Measurements from ENCODE around the gene RCCD1. TPM values are rescaled to one million over a fixed set of nuclear protein-coding genes. Genes with fewer than 3 reads are reported as not detected.

The RCCD1 gene
- total and polyA plus RNA-seq, 5 donors from 2014 or later, result 2.2 to 6.2 (median 4.0) TPM

GRCh38 chr15:90931828-90932659, 22.6 kb upstream of the RCCD1 start, which contains the start of gene HDDC3:
Gene HDDC3 (minus strand): TSS chr15:90932549. CDS start chr15:90932540, 9 bp downstream.
- Histone ChIP-seq H3K9me3 (ENCODE audit: control insufficient read depth in 2 of 2, low read length in 2 of 2) (no peaks in the 10 kb centered on the region), H3K27ac (ENCODE audit: insufficient read depth, low read length, poor library complexity, severe bottlenecking) (peak within 1 kb of the TSS; percentile 93), H3K27me3 (ENCODE audit: control insufficient read depth, insufficient read depth, low read length) (no peaks in the 10 kb centered on the region), H3K4me3 (ENCODE audit: low read depth, low read length) (peak within 1 kb of the TSS; percentile 89), H3K36me3 (ENCODE audit: control insufficient read depth, insufficient read depth, low read length) (no peaks in the 10 kb centered on the region), H3K4me1 (ENCODE audit: control insufficient read depth, insufficient read depth, low read length, poor library complexity, severe bottlenecking) (peaks cover 58% of the 10 kb centered on the region)
- peak within 1 kb of the TSS; percentile 88 to 99 (median 98) for H3K4me3 Mint-ChIP-seq
- H3K4me1 Mint-ChIP-seq, result peaks cover 11 to 66% (median 38%) of the 10 kb centered on the region in 4 donors
- peak within 1 kb of the TSS; percentile 94 to 99 (median 99) for H3K27ac Mint-ChIP-seq
- H3K9me3 Mint-ChIP-seq, result no peaks in the 10 kb centered on the region
- no peaks in the 10 kb centered on the region for H3K27me3 Mint-ChIP-seq
- H3K36me3 Mint-ChIP-seq, result peaks cover 8% of the 10 kb centered on the region
- DNase-seq (peak; percentile 77 to 95 (median 87)), ATAC-seq (ENCODE audit: low read depth in 2 of 2) (peak; percentile 61 to 67)

- Histone ChIP-seq H3K36me3 (ENCODE audit: control insufficient read depth, insufficient read depth, low read length) (no peaks in the 10 kb centered on the region), H3K9me3 (ENCODE audit: control insufficient read depth in 2 of 2, low read length in 2 of 2) (no peaks in the 10 kb centered on the region), H3K27me3 (ENCODE audit: control insufficient read depth, insufficient read depth, low read length) (no peaks in the 10 kb centered on the region), H3K27ac (ENCODE audit: insufficient read depth, low read length, poor library complexity, severe bottlenecking) (peak overlapping the region; percentile 93), H3K4me1 (ENCODE audit: control insufficient read depth, insufficient read depth, low read length, poor library complexity, severe bottlenecking) (peaks cover 58% of the 10 kb centered on the region), H3K4me3 (ENCODE audit: low read depth, low read length) (no peak overlapping the region)
- peaks cover 11 to 66% (median 38%) of the 10 kb centered on the region in 4 donors for H3K4me1 Mint-ChIP-seq
- peak overlapping the region; percentile 88 to 99 (median 98) for H3K4me3 Mint-ChIP-seq
- peak overlapping the region in 2 of 3 donors; percentile 65 to 99 for H3K27ac Mint-ChIP-seq
- no peaks in the 10 kb centered on the region for H3K9me3 Mint-ChIP-seq
- H3K27me3 Mint-ChIP-seq, result no peaks in the 10 kb centered on the region
- H3K36me3 Mint-ChIP-seq, result peaks cover 8% of the 10 kb centered on the region
- DNase-seq, result no peak
- no peak for ATAC-seq (ENCODE audit: low read depth in 2 of 2)
Observed at GRCh38 chr15:90932660-90932991, 22.1 kb upstream of the RCCD1 start.

DNA sequence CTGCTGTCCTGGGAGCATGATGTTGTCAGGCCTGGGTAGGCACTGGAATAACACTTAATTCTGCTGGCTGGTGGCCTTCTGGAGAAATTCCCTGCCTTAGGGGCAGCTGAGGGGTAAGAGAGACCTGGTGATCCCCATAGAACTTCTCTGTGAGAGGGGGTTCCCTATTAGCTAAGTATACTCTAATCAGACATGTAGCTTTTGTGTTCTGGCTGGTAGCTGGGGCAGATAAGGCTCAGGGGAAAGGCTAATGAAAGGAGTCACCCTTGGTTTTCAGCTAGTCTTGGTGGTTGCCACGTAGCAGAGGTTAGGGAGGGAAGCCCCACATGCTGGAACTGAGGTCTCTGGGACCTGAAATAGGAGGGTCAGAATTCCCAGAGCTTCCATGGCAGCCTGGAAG, 21.4 kb upstream of the RCCD1 start:
- Histone ChIP-seq H3K9me3 (ENCODE audit: control insufficient read depth in 2 of 2, low read length in 2 of 2) (no peaks in the 10 kb centered on the region), H3K4me1 (ENCODE audit: control insufficient read depth, insufficient read depth, low read length, poor library complexity, severe bottlenecking) (peaks cover 58% of the 10 kb centered on the region), H3K27ac (ENCODE audit: insufficient read depth, low read length, poor library complexity, severe bottlenecking) (peak overlapping the region; percentile 18), H3K36me3 (ENCODE audit: control insufficient read depth, insufficient read depth, low read length) (peaks cover 3% of the 10 kb centered on the region), H3K27me3 (ENCODE audit: control insufficient read depth, insufficient read depth, low read length) (no peaks in the 10 kb centered on the region), H3K4me3 (ENCODE audit: low read depth, low read length) (no peak overlapping the region)
- Mint-ChIP-seq H3K4me1 (peaks cover 11 to 66% (median 37%) of the 10 kb centered on the region in 4 donors), H3K36me3 (peaks cover 10% of the 10 kb centered on the region), H3K27ac (peak overlapping the region; percentile 41 to 69 (median 52)), H3K4me3 (peak overlapping the region in 3 of 4 donors; percentile 59 to 88 (median 63)), H3K9me3 (no peaks in the 10 kb centered on the region), H3K27me3 (no peaks in the 10 kb centered on the region)
- no peak for DNase-seq
- no peak for ATAC-seq (ENCODE audit: low read depth in 2 of 2)

DNA sequence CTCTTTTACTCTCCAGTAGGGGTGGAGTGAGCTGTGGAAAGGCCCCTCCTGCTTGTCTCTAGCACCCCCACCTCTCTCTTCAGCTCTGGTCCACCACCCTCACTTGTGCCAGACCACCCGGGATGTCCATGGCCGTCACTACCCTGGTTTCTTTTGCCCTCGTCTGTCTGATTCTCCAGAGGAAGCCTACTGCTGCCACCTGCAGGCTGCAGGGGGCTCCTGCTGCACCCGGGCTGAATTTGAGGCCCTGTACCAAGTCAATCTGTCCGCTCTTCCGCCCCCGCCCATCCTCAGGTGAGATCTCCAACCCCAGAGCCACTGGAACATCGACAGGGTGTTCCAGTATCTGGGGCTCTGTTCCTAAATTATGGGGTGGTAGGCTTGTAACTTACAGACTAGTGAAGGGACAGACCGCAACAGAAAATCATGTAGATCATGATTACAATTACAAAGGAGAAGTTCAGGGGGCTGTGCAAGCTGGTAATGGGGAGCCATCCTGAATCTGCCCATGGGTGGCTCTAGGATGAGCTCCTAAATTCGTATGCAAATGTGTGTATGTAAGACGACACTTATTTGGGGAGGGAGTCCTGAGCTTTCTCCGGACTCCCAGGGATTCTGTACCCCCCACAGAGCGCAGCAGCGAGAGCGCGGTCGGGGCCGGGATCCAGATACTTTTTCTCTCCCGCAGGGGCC, 20.3 kb upstream of the RCCD1 start:
- DNase-seq, result peak; percentile 78 to 94 (median 83)
- Mint-ChIP-seq H3K27ac (peak overlapping the region; percentile 91 to 97 (median 93)), H3K4me1 (peaks cover 10 to 62% (median 33%) of the 10 kb centered on the region in 4 donors)

GRCh38 chr15:90934949-90935751, 19.5 kb upstream of the RCCD1 start, which contains the start of gene UNC45A:
Gene UNC45A (plus strand): TSS chr15:90935285. CDS start chr15:90935325, 40 bp downstream.
- peak; percentile 94 to 97 (median 96) for DNase-seq
- peak; percentile 74 to 80 for ATAC-seq (ENCODE audit: low read depth in 2 of 2)
- H3K36me3 Mint-ChIP-seq, result peaks cover 15% of the 10 kb centered on the region
- Histone ChIP-seq H3K4me3 (ENCODE audit: low read depth, low read length) (peak within 1 kb of the TSS; percentile 84), H3K36me3 (ENCODE audit: control insufficient read depth, insufficient read depth, low read length) (peaks cover 16% of the 10 kb centered on the region), H3K9me3 (ENCODE audit: control insufficient read depth in 2 of 2, low read length in 2 of 2) (no peaks in the 10 kb centered on the region), H3K27ac (ENCODE audit: insufficient read depth, low read length, poor library complexity, severe bottlenecking) (peak within 1 kb of the TSS; percentile 79), H3K27me3 (ENCODE audit: control insufficient read depth, insufficient read depth, low read length) (no peaks in the 10 kb centered on the region), H3K4me1 (ENCODE audit: control insufficient read depth, insufficient read depth, low read length, poor library complexity, severe bottlenecking) (peaks cover 51% of the 10 kb centered on the region)
- H3K4me3 Mint-ChIP-seq, result peak within 1 kb of the TSS; percentile 73 to 94 (median 90)
- H3K4me1 Mint-ChIP-seq, result peaks cover 5 to 54% (median 28%) of the 10 kb centered on the region in 4 donors
- no peaks in the 10 kb centered on the region for H3K9me3 Mint-ChIP-seq
- peak within 1 kb of the TSS; percentile 91 to 97 (median 93) for H3K27ac Mint-ChIP-seq
- H3K27me3 Mint-ChIP-seq, result no peaks in the 10 kb centered on the region

More for the DNA sequence above, 20.3 kb upstream of the RCCD1 start:
- Histone ChIP-seq H3K27me3 (ENCODE audit: control insufficient read depth, insufficient read depth, low read length) (no peaks in the 10 kb centered on the region), H3K36me3 (ENCODE audit: control insufficient read depth, insufficient read depth, low read length) (peaks cover 9% of the 10 kb centered on the region), H3K4me3 (ENCODE audit: low read depth, low read length) (peak overlapping the region; percentile 84), H3K4me1 (ENCODE audit: control insufficient read depth, insufficient read depth, low read length, poor library complexity, severe bottlenecking) (peaks cover 55% of the 10 kb centered on the region), H3K9me3 (ENCODE audit: control insufficient read depth in 2 of 2, low read length in 2 of 2) (no peaks in the 10 kb centered on the region), H3K27ac (ENCODE audit: insufficient read depth, low read length, poor library complexity, severe bottlenecking) (peak overlapping the region; percentile 79)
- H3K4me3 Mint-ChIP-seq, result peak overlapping the region; percentile 73 to 94 (median 90)
- H3K36me3 Mint-ChIP-seq, result peaks cover 11% of the 10 kb centered on the region
- no peaks in the 10 kb centered on the region for H3K27me3 Mint-ChIP-seq
- peak; percentile 41 to 43 for ATAC-seq (ENCODE audit: low read depth in 2 of 2)
- no peaks in the 10 kb centered on the region for H3K9me3 Mint-ChIP-seq

DNA sequence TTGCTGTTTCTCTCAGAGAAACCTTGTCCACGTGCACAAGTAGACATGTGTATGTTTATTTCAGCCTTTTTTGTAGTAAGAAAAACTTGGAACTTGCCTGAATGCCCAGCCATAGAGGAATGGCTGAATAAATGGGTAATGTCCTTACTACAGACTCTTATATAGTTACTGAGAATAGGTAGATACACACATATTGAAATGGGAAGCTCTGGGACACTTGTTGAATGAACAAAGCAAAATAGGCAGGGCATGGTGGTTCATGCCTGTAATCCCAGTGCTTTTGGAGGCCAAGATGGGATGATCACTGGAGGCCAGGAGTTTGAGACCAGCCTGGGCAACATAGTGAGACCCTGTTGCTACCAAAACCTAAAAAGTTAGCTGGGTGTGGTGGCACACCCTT, 17.9 kb upstream of the RCCD1 start:
- peak overlapping the region in 2 of 3 donors; percentile 81 to 83 for H3K27ac Mint-ChIP-seq
- DNase-seq (no peak), ATAC-seq (ENCODE audit: low read depth in 2 of 2) (no peak)
- Histone ChIP-seq H3K27ac (ENCODE audit: insufficient read depth, low read length, poor library complexity, severe bottlenecking) (no peak overlapping the region), H3K27me3 (ENCODE audit: control insufficient read depth, insufficient read depth, low read length) (no peaks in the 10 kb centered on the region), H3K4me1 (ENCODE audit: control insufficient read depth, insufficient read depth, low read length, poor library complexity, severe bottlenecking) (peaks cover 35% of the 10 kb centered on the region), H3K9me3 (ENCODE audit: control insufficient read depth in 2 of 2, low read length in 2 of 2) (no peaks in the 10 kb centered on the region), H3K36me3 (ENCODE audit: control insufficient read depth, insufficient read depth, low read length) (peaks cover 29% of the 10 kb centered on the region), H3K4me3 (ENCODE audit: low read depth, low read length) (no peak overlapping the region)
- H3K27me3 Mint-ChIP-seq, result no peaks in the 10 kb centered on the region
- no peaks in the 10 kb centered on the region for H3K9me3 Mint-ChIP-seq
- peaks cover 25% of the 10 kb centered on the region for H3K36me3 Mint-ChIP-seq
- peaks cover under 1 to 37% (median 20%) of the 10 kb centered on the region in 4 donors for H3K4me1 Mint-ChIP-seq
- H3K4me3 Mint-ChIP-seq, result peak overlapping the region; percentile 73 to 94 (median 90)

- Histone ChIP-seq H3K27me3 (ENCODE audit: control insufficient read depth, insufficient read depth, low read length) (no peaks in the 10 kb centered on the region), H3K27ac (ENCODE audit: insufficient read depth, low read length, poor library complexity, severe bottlenecking) (no peak overlapping the region), H3K9me3 (ENCODE audit: control insufficient read depth in 2 of 2, low read length in 2 of 2) (no peaks in the 10 kb centered on the region), H3K36me3 (ENCODE audit: control insufficient read depth, insufficient read depth, low read length) (peaks cover 43% of the 10 kb centered on the region), H3K4me1 (ENCODE audit: control insufficient read depth, insufficient read depth, low read length, poor library complexity, severe bottlenecking) (peaks cover 27% of the 10 kb centered on the region), H3K4me3 (ENCODE audit: low read depth, low read length) (no peak overlapping the region)
- Mint-ChIP-seq H3K4me3 (no peak overlapping the region), H3K27me3 (no peaks in the 10 kb centered on the region), H3K4me1 (peaks cover 0 to 33% (median 17%) of the 10 kb centered on the region in 4 donors), H3K27ac (no peak overlapping the region), H3K36me3 (peaks cover 29% of the 10 kb centered on the region), H3K9me3 (no peaks in the 10 kb centered on the region)
- no peak for DNase-seq
- ATAC-seq (ENCODE audit: low read depth in 2 of 2), result no peak
Observed at GRCh38 chr15:90938261-90938660, 16.4 kb upstream of the RCCD1 start.

Measured in CD4-positive, CD25-positive, alpha-beta regulatory T cell (primary cell).